ENCODE data around the gene BARX1. TPM values are rescaled to one million over a fixed set of nuclear protein-coding genes. Genes with fewer than 3 reads are reported as not detected.

Gene BARX1
- total and polyA plus RNA-seq, 9 of the 15 experiments (the other 6 are each of a cell fraction or from before 2014, with no cell fraction given) = 0.11 to 0.14 TPM; not detected in 7

DNA sequence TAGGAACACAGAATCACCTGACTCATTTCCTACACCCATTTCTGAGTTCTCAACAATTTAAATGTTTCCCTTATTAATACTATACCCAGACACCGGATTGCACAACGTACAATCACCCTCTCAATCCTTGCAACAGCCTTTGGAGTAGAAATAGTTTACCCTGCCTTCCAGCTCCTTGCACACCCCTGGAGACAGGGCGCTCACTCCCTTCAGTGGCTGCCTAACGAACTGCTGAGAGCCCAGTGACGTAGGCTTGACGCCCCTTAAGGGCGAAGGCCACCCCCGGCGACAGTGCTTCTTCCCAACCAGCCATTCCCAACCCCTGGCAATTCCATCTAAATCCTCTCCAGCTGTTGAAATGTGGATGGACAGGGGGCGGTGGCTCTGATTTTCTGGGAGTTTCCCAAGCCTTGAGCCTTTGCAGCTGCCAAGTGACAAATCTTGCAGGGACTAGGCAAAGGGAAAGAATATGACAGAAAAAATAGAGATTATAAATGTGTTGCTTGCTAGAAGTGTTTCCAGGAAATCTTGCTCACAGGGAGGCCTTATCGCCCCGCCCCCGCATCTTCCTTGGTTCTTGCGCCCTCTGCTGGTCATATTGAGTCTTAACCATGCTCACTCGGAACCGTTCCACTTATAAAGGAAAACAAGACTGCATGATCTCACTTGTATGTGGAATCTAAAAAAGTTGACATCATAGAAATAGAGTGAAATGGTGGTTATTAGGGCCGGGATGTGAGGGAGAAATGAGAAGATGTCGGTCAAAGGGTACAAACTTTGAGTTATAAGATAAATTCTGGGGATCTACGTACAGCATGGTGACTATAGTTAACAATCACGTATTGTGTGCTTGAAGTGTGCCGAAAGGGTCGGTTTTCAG, 7.6 kb upstream of the BARX1 start (continued):
- TF ChIP-seq, protein P1, sequence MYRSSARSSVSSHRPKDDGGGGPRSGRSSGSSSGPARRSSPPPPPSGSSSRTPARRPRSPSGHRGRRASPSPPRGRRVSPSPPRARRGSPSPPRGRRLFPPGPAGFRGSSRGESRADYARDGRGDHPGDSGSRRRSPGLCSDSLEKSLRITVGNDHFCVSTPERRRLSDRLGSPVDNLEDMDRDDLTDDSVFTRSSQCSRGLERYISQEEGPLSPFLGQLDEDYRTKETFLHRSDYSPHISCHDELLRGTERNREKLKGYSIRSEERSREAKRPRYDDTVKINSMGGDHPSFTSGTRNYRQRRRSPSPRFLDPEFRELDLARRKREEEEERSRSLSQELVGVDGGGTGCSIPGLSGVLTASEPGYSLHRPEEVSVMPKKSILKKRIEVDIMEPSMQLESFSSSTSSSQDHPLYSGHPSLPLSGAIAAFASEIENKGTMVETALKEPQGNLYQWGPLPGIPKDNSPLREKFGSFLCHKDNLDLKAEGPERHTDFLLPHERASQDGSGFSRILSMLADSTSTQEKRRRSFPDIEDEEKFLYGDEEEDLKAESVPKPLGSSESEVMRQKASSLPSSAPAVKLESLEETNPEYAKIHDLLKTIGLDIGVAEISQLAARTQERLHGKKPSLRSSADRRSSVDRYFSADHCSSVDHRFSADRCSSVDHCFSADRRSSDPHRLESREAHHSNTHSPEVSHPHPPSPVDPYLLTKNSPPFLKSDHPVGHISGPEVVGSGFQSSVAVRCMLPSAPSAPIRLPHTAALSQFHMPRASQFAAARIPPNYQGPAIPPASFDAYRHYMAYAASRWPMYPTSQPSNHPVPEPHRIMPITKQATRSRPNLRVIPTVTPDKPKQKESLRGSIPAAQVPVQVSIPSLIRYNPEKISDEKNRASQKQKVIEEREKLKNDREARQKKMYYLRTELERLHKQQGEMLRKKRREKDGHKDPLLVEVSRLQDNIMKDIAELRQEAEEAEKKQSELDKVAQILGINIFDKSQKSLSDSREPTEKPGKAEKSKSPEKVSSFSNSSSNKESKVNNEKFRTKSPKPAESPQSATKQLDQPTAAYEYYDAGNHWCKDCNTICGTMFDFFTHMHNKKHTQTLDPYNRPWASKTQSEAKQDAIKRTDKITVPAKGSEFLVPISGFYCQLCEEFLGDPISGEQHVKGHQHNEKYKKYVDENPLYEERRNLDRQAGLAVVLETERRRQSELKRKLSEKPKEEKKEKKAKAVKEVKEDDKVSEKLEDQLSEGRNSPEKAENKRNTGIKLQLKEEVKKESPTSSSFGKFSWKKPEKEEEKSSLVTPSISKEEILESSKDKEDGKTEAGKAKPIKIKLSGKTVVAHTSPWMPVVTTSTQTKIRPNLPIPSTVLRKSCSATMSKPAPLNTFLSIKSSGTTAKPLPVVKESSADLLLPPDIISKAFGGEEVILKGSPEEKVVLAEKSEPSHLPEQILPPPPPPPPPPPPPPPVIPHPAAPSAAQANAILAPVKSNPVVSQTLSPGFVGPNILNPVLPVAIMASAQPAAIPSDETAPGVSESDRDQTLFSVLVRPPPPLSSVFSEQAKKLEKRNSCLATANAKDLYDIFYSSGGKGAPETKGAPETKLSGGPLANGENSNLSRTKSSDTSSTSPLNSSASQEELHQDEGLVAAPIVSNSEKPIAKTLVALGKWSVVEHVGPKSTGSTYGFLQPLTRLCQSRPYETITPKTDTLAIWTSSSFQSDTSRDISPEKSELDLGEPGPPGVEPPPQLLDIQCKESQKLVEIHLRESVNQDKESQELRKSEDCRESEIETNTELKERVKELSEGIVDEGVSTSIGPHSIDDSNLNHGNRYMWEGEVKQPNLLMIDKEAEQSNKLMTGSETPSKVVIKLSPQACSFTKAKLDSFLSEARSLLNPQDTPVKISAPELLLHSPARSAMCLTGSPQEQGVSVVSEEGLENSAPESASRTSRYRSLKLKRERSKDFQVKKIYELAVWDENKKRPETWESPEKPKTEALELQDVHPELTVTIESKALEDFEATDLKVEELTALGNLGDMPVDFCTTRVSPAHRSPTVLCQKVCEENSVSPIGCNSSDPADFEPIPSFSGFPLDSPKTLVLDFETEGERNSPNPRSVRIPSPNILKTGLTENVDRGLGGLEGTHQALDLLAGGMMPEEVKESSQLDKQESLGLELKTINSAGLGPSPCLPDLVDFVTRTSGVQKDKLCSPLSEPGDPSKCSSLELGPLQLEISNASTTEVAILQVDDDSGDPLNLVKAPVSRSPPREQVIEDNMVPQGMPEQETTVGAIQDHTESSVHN (IDR thresholded peaks at IDR 0.05; ENCODE audit: borderline replicate concordance in 1 of 2, low read depth in 1 of 2) = no peak
- TF ChIP-seq, protein P2, sequence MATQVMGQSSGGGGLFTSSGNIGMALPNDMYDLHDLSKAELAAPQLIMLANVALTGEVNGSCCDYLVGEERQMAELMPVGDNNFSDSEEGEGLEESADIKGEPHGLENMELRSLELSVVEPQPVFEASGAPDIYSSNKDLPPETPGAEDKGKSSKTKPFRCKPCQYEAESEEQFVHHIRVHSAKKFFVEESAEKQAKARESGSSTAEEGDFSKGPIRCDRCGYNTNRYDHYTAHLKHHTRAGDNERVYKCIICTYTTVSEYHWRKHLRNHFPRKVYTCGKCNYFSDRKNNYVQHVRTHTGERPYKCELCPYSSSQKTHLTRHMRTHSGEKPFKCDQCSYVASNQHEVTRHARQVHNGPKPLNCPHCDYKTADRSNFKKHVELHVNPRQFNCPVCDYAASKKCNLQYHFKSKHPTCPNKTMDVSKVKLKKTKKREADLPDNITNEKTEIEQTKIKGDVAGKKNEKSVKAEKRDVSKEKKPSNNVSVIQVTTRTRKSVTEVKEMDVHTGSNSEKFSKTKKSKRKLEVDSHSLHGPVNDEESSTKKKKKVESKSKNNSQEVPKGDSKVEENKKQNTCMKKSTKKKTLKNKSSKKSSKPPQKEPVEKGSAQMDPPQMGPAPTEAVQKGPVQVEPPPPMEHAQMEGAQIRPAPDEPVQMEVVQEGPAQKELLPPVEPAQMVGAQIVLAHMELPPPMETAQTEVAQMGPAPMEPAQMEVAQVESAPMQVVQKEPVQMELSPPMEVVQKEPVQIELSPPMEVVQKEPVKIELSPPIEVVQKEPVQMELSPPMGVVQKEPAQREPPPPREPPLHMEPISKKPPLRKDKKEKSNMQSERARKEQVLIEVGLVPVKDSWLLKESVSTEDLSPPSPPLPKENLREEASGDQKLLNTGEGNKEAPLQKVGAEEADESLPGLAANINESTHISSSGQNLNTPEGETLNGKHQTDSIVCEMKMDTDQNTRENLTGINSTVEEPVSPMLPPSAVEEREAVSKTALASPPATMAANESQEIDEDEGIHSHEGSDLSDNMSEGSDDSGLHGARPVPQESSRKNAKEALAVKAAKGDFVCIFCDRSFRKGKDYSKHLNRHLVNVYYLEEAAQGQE (IDR thresholded peaks at IDR 0.05; ENCODE audit: borderline replicate concordance) = peak; percentile 85
- TF ChIP-seq, protein P2 (CRISPR knock-in tag; IDR thresholded peaks at IDR 0.05; ENCODE audit: low read depth) = no peak
- TF ChIP-seq MEF2A (IDR thresholded peaks at IDR 0.05; ENCODE audit: control insufficient read depth, low read depth, low read length) = no peak
- no peak for TF ChIP-seq SNRNP70 (optimal IDR thresholded peaks at IDR 0.05; ENCODE audit: low read depth, low read length)
- TF ChIP-seq ZNF583 (CRISPR knock-in tag; IDR thresholded peaks at IDR 0.05) = no peak
- TF ChIP-seq ZNF224 (CRISPR knock-in tag; IDR thresholded peaks at IDR 0.05) = no peak
- TF ChIP-seq ZNF79 (CRISPR knock-in tag; IDR thresholded peaks at IDR 0.05; ENCODE audit: low read depth) = no peak
- TF ChIP-seq RAD21 (CRISPR knock-in tag; conservative IDR thresholded peaks at IDR 0.05 in 1 of 2, IDR thresholded peaks at IDR 0.05 in 1 of 2) = peak; percentile 69 to 90
- no peak for TF ChIP-seq MYNN (IDR thresholded peaks at IDR 0.05)
- no peak for TF ChIP-seq MYNN (CRISPR knock-in tag; IDR thresholded peaks at IDR 0.05)
